Upper lobe of right lung (tissue), 1 donor: Measurements from ENCODE around the gene SQOR. TPM values are rescaled to one million over a fixed set of nuclear protein-coding genes. Genes with fewer than 3 reads are reported as not detected.

Experiments used
- ATAC-seq: fragments of 200-7000 bp; cut with Tn5 transposase; one replicate; pipeline ENCODE4 v1.9.1; 2020; ENCODE audit warnings: mild to moderate bottlenecking, moderate library complexity
- DNase-seq: peaks from one replicate; pipeline ENCODE4 v3.0.0-alpha.2; 2020
- H3K27ac ChIP-seq: fragments of 200-600 bp; one replicate; pipeline ENCODE4 v1.8.0; 2022
- H3K27me3 ChIP-seq: fragments of 200-600 bp; one replicate; pipeline ENCODE4 v1.8.0; 2022; ENCODE audit warnings: mild to moderate bottlenecking
- H3K36me3 ChIP-seq: fragments of 200-600 bp; one replicate; pipeline ENCODE4 v1.8.0; 2022
- H3K4me1 ChIP-seq: fragments of 200-600 bp; one replicate; pipeline ENCODE4 v1.8.0; 2022
- H3K4me3 ChIP-seq: fragments of 200-600 bp; one replicate; pipeline ENCODE4 v1.8.0; 2022; ENCODE audit warnings: mild to moderate bottlenecking
- H3K9me3 ChIP-seq: fragments of 200-600 bp; one replicate; pipeline ENCODE4 v1.8.0; 2022
- intact Hi-C: fragments of 100-400 bp; cut with DNase I; formaldehyde crosslinking; loops from one replicate; pipeline ENCODE4 v1.11.0; 2022
- total RNA-seq: library from RNA; stranded (reverse); fragmentation: NEBNext Ultra II Directional; extraction: Animal tissue kit (Norgen Biotek cat#: 25700); gene quantifications from one replicate; pipeline ENCODE4 v1.2.1, GENCODE V29; 2021
- TF ChIP-seq, protein P1 (sequence below): fragments of 200-600 bp; IDR thresholded peaks from one replicate; pipeline ENCODE4 v1.8.0; 2022; ENCODE audit warnings: antibody characterized with exemption
- donor health status: DM: no; HTN: yes; CAD: no; lungs with severe emphysema.

Gene SQOR
- total RNA-seq, 1 donor from 2014 or later, result 103 TPM

GRCh38 chr15:45594835-45595530, 39.8 kb upstream of the SQOR start:
- DNase-seq, result no peak
- peaks cover 24% of the 10 kb centered on the region for H3K36me3 ChIP-seq
- intact Hi-C loops, result no loop called here
- no peak for ATAC-seq
- H3K27me3 ChIP-seq, result no peaks in the 10 kb centered on the region
- peaks cover 10% of the 10 kb centered on the region for H3K4me1 ChIP-seq
- H3K27ac ChIP-seq, result no peak overlapping the region
- H3K9me3 ChIP-seq, result no peaks in the 10 kb centered on the region
- H3K4me3 ChIP-seq, result no peak overlapping the region
- TF ChIP-seq, protein P1, sequence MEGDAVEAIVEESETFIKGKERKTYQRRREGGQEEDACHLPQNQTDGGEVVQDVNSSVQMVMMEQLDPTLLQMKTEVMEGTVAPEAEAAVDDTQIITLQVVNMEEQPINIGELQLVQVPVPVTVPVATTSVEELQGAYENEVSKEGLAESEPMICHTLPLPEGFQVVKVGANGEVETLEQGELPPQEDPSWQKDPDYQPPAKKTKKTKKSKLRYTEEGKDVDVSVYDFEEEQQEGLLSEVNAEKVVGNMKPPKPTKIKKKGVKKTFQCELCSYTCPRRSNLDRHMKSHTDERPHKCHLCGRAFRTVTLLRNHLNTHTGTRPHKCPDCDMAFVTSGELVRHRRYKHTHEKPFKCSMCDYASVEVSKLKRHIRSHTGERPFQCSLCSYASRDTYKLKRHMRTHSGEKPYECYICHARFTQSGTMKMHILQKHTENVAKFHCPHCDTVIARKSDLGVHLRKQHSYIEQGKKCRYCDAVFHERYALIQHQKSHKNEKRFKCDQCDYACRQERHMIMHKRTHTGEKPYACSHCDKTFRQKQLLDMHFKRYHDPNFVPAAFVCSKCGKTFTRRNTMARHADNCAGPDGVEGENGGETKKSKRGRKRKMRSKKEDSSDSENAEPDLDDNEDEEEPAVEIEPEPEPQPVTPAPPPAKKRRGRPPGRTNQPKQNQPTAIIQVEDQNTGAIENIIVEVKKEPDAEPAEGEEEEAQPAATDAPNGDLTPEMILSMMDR, result no peak

GRCh38 chr15:45603881-45604280, 30.9 kb upstream of the SQOR start:
- H3K9me3 ChIP-seq, result no peaks in the 10 kb centered on the region
- intact Hi-C loops, result no loop called here
- no peaks in the 10 kb centered on the region for H3K4me1 ChIP-seq
- no peaks in the 10 kb centered on the region for H3K27me3 ChIP-seq
- ATAC-seq, result no peak
- H3K4me3 ChIP-seq, result no peak overlapping the region
- no peak for DNase-seq
- H3K36me3 ChIP-seq, result peaks cover 36% of the 10 kb centered on the region
- TF ChIP-seq, protein P1, result no peak
- H3K27ac ChIP-seq, result no peak overlapping the region

DNA sequence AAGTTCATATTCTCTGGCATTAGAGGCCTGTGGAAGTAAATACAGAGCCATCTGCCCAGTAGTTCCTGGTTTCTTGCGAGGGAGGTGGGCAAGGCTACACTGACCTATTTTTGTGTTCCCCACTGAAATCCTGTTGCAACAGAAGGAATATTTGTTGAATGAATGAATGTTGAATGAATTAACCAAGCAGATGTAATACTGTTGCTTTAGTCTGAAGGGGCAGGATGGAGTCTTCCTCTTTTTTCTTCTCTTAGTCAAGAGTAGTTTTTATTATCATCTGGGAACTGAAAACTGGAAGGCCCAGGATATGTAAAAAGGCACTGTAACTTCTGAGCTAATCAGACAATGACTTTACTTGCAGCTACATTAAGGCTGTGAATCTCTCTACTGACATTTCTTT, 30.5 kb upstream of the SQOR start:
- ATAC-seq, result peak; percentile 53
- intact Hi-C loops, result no loop called here
- Histone ChIP-seq H3K4me1 (no peaks in the 10 kb centered on the region), H3K9me3 (no peaks in the 10 kb centered on the region), H3K27ac (no peak overlapping the region), H3K4me3 (no peak overlapping the region), H3K36me3 (peaks cover 40% of the 10 kb centered on the region), H3K27me3 (no peaks in the 10 kb centered on the region)
- DNase-seq, result no peak
- TF ChIP-seq, protein P1, result no peak

DNA sequence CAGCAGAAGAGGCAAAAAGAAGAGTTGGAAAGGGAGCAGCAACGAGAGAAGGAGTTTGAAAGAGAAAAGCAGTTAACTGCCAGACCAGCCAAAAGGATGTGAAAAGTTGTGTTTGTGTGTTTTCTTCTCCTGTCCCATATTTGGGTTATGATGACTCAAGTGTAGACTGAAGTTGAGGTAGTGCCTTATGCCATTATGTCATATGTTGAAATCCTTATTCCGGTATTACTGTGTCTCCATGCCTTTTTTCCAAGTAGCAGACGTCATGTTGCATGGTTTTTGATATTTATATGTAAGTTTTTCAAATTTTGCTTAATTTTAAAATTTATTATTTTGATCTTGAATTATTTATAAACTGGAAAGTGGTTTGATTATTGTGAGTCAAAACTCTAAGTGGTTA, 28.4 kb upstream of the SQOR start:
- DNase-seq (no peak), ATAC-seq (no peak)
- H3K27me3 ChIP-seq, result no peaks in the 10 kb centered on the region
- no peak overlapping the region for H3K4me3 ChIP-seq
- peaks cover 47% of the 10 kb centered on the region for H3K36me3 ChIP-seq
- intact Hi-C loops, result no loop called here
- H3K4me1 ChIP-seq, result no peaks in the 10 kb centered on the region
- TF ChIP-seq, protein P1, result no peak
- H3K27ac ChIP-seq, result no peak overlapping the region
- H3K9me3 ChIP-seq, result no peaks in the 10 kb centered on the region

DNA sequence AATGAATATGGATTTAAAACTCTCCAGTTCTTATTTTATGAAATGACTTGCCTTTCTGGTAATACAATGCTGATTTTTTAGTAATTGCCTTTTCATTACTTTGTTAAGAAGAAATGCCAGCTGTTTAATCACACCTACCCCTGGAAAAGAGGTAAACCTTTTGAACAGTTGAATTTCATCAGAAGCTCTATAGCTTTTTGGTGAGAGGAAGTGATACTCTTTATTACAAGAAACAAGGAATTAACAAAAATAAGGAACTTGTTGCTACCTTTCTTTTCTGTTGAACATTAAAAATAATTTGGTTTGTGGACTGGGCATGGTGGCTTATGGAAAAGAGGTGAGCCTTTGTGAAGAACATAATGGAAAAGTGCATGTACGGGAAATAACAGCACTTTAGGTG, 28.0 kb upstream of the SQOR start:
- no peak overlapping the region for H3K27ac ChIP-seq
- no peaks in the 10 kb centered on the region for H3K9me3 ChIP-seq
- TF ChIP-seq, protein P1, result no peak
- peaks cover 47% of the 10 kb centered on the region for H3K36me3 ChIP-seq
- no peak overlapping the region for H3K4me3 ChIP-seq
- intact Hi-C loops, result no loop called here
- DNase-seq (no peak), ATAC-seq (no peak)
- no peaks in the 10 kb centered on the region for H3K4me1 ChIP-seq
- no peaks in the 10 kb centered on the region for H3K27me3 ChIP-seq

- intact Hi-C loops, result loop anchor here (5.0 kb wide), 1 partner anchor 154 kb away; no protein-coding TSS in a partner anchor
- Histone ChIP-seq H3K27me3 (no peaks in the 10 kb centered on the region), H3K27ac (no peak overlapping the region), H3K9me3 (no peaks in the 10 kb centered on the region), H3K4me1 (no peaks in the 10 kb centered on the region), H3K36me3 (peaks cover 37% of the 10 kb centered on the region), H3K4me3 (no peak overlapping the region)
- ATAC-seq (no peak), DNase-seq (no peak)
- TF ChIP-seq, protein P1, result peak; percentile 35
These were observed 23.5 kb upstream of the SQOR start for GRCh38 chr15:45611305-45611704.
